IMR-90 (cell line): ENCODE measurements around the gene COL5A2. TPM values are rescaled to one million over a fixed set of nuclear protein-coding genes. Genes with fewer than 3 reads are reported as not detected.

Experiments used
- ATAC-seq: fragments of 200-7000 bp; cut with Tn5 transposase; 2 replicates; pipeline ENCODE4 v1.9.1; 2020; ENCODE audit warnings: low read depth, mild to moderate bottlenecking, moderate library complexity
- BruUV-seq: library from RNA; stranded (reverse); fragments of 400-500 nt; replicated peaks from 2 replicates; lab custom pipeline; 2021; lab: Mats Ljungman, UMichigan
- CTCF ChIA-PET: fragments of 300-600 bp; formaldehyde crosslinking; extraction: SDS; loops from one replicate; lab custom pipeline; 2021; ENCODE audit warnings: antibody characterized with exemption; lab: Yijun Ruan, JAX
- POLR2A ChIA-PET: fragments of 300-600 bp; sonication (Branson Sonifier 250); formaldehyde crosslinking; loops from one replicate; lab custom pipeline; 2022; ENCODE audit warnings: antibody characterized with exemption; ENCODE audit not compliant: unreplicated experiment; lab: Charles Lee
- DNase-seq: peaks from one replicate; pipeline ENCODE4 v3.0.0; 2013
- H2AFZ ChIP-seq: replicated peaks from 2 replicates; pipeline ENCODE3; 2013; ENCODE audit warnings: low read length, mild to moderate bottlenecking; ENCODE audit not compliant: poor library complexity
- H2AK5ac ChIP-seq: 2 replicates; pipeline ENCODE4 v1.6.1; 2013; ENCODE audit warnings: low read depth, low read length, inconsistent platforms
- H2AK9ac ChIP-seq: replicated peaks from 2 replicates; pipeline ENCODE3; 2013; ENCODE audit warnings: mild to moderate bottlenecking, low read depth, low read length, moderate library complexity; ENCODE audit not compliant: poor library complexity
- H2BK120ac ChIP-seq: 2 replicates; pipeline ENCODE4 v1.6.1; 2013; ENCODE audit warnings: low read depth, low read length, inconsistent platforms
- H2BK15ac ChIP-seq: 3 replicates; pipeline ENCODE4 v1.6.1; 2013; ENCODE audit warnings: low read depth, low read length, inconsistent platforms
- H2BK20ac ChIP-seq: 2 replicates; pipeline ENCODE4 v1.6.1; 2013; ENCODE audit warnings: low read depth, mild to moderate bottlenecking, inconsistent platforms, low read length, moderate library complexity
- H2BK5ac ChIP-seq: 2 replicates; pipeline ENCODE4 v1.6.1; 2013; ENCODE audit warnings: mild to moderate bottlenecking, low read depth, low read length, inconsistent platforms; ENCODE audit not compliant: poor library complexity, severe bottlenecking
- H3K14ac ChIP-seq: replicated peaks from 2 replicates; pipeline ENCODE4 v1.6.1; 2013; ENCODE audit warnings: low read depth, low read length, inconsistent platforms
- H3K18ac ChIP-seq: 2 replicates; pipeline ENCODE4 v1.6.1; 2013; ENCODE audit warnings: low read depth, low read length, control low read depth
- H3K23ac ChIP-seq: 2 replicates; pipeline ENCODE4 v1.6.1; 2013; ENCODE audit warnings: low read depth, low read length, inconsistent platforms
- H3K27ac ChIP-seq: 2 replicates; pipeline ENCODE4 v1.5.1; 2013; ENCODE audit warnings: mild to moderate bottlenecking, control low read depth, low read length; ENCODE audit not compliant: insufficient read depth
- H3K27me3 ChIP-seq: 2 replicates; pipeline ENCODE4 v1.6.1; 2013; ENCODE audit warnings: low read length; ENCODE audit not compliant: control insufficient read depth, insufficient read depth
- H3K36me3 ChIP-seq: 2 replicates; pipeline ENCODE4 v1.6.1; 2013; ENCODE audit warnings: low read length, mixed read lengths; ENCODE audit not compliant: control insufficient read depth, insufficient read depth
- H3K4ac ChIP-seq: 2 replicates; pipeline ENCODE4 v1.6.1; 2013; ENCODE audit warnings: low read depth, low read length, inconsistent platforms
- H3K4me1 ChIP-seq: 2 replicates; pipeline ENCODE4 v1.6.1; 2013; ENCODE audit warnings: low read length, mixed read lengths; ENCODE audit not compliant: control insufficient read depth, insufficient read depth
- H3K4me2 ChIP-seq: 2 replicates; pipeline ENCODE4 v1.6.1; 2013; ENCODE audit warnings: low read depth, mild to moderate bottlenecking, control low read depth, low read length, moderate library complexity
- H3K4me3 ChIP-seq: 2 replicates; pipeline ENCODE4 v1.5.1; 2013; ENCODE audit warnings: low read depth, mild to moderate bottlenecking, control low read depth, low read length, moderate library complexity; ENCODE audit not compliant: insufficient read depth
- H3K56ac ChIP-seq: 2 replicates; pipeline ENCODE4 v1.6.1; 2013; ENCODE audit warnings: low read length, inconsistent platforms; ENCODE audit not compliant: insufficient read depth; ENCODE audit errors: extremely low read depth
- H3K79me1 ChIP-seq, 2 experiments: 2 replicates each; pipeline ENCODE4 v1.6.1; 2013; ENCODE audit warnings: low read length in 2 of 2, inconsistent platforms in 1 of 2, low read depth in 1 of 2
- H3K9ac ChIP-seq: 2 replicates; pipeline ENCODE4 v1.6.1; 2013; ENCODE audit warnings: low read depth, low read length, control low read depth
- H3K9me1 ChIP-seq: 2 replicates; pipeline ENCODE4 v1.6.1; 2013; ENCODE audit warnings: low read length, inconsistent platforms; ENCODE audit not compliant: insufficient read depth
- H3K9me3 ChIP-seq: 2 replicates; pipeline ENCODE4 v1.6.1; 2013; ENCODE audit warnings: low read length; ENCODE audit not compliant: control insufficient read depth, insufficient read depth
- H4K20me1 ChIP-seq: 2 replicates; pipeline ENCODE4 v1.6.1; 2013; ENCODE audit warnings: low read length, inconsistent platforms; ENCODE audit not compliant: insufficient read depth
- H4K5ac ChIP-seq: 2 replicates; pipeline ENCODE4 v1.6.1; 2013; ENCODE audit warnings: mild to moderate bottlenecking, low read depth, low read length, control low read depth
- H4K8ac ChIP-seq, 2 experiments: 2 replicates each; pipeline ENCODE4 v1.6.1; 2013; ENCODE audit warnings: low read depth in 2 of 2, low read length in 2 of 2, control low read depth in 1 of 2, inconsistent platforms in 1 of 2
- H4K91ac ChIP-seq: 2 replicates; pipeline ENCODE4 v1.6.1; 2013; ENCODE audit warnings: low read depth, low read length, inconsistent platforms; ENCODE audit not compliant: insufficient read depth
- BHLHE40 ChIP-seq: fragments of 150-350 bp; IDR thresholded peaks from 2 replicates; pipeline ENCODE4 v1.6.1; 2016; ENCODE audit warnings: mild to moderate bottlenecking, low read depth, low read length
- CEBPB ChIP-seq: IDR thresholded peaks from 2 replicates; pipeline ENCODE4 v1.6.1; 2012; ENCODE audit warnings: low read depth, low read length, improper control_type of control experiment
- CHD1 ChIP-seq: IDR thresholded peaks from 2 replicates; pipeline ENCODE4 v1.6.1; 2012; ENCODE audit warnings: low read depth, low read length, improper control_type of control experiment
- FOS ChIP-seq: fragments of 150-350 bp; IDR thresholded peaks from 2 replicates; pipeline ENCODE4 v1.6.1; 2016; ENCODE audit warnings: low read depth, low read length
- MAFK ChIP-seq: IDR thresholded peaks from 2 replicates; pipeline ENCODE4 v1.6.1; 2012; ENCODE audit warnings: low read depth, low read length, improper control_type of control experiment
- MAZ ChIP-seq: IDR thresholded peaks from 2 replicates; pipeline ENCODE4 v1.6.1; 2012; ENCODE audit warnings: low read depth, mild to moderate bottlenecking, low read length, improper control_type of control experiment, moderate library complexity, borderline replicate concordance
- MXI1 ChIP-seq: IDR thresholded peaks from 2 replicates; pipeline ENCODE4 v1.6.1; 2012; ENCODE audit warnings: low read depth, mild to moderate bottlenecking, low read length, moderate library complexity, borderline replicate concordance
- NFE2L2 ChIP-seq: fragments of 150-350 bp; IDR thresholded peaks from 2 replicates; pipeline ENCODE4 v1.6.1; 2016; ENCODE audit warnings: low read depth, mild to moderate bottlenecking, low read length
- POLR2A ChIP-seq: IDR thresholded peaks from 2 replicates; pipeline ENCODE4 v1.6.1; 2012; ENCODE audit warnings: mild to moderate bottlenecking, low read depth, low read length
- RAD21 ChIP-seq: IDR thresholded peaks from 2 replicates; pipeline ENCODE4 v1.6.1; 2012; ENCODE audit warnings: low read length, improper control_type of control experiment
- RCOR1 ChIP-seq: IDR thresholded peaks from 2 replicates; pipeline ENCODE4 v1.6.1; 2012; ENCODE audit warnings: mild to moderate bottlenecking, low read length, improper control_type of control experiment; ENCODE audit not compliant: insufficient replicate concordance
- RFX5 ChIP-seq: IDR thresholded peaks from 2 replicates; pipeline ENCODE4 v1.8.0; 2012; ENCODE audit warnings: low read depth, mild to moderate bottlenecking, low read length, moderate library complexity
- SMC3 ChIP-seq: fragments of 150-350 bp; IDR thresholded peaks from 2 replicates; pipeline ENCODE4 v1.6.1; 2016; ENCODE audit warnings: low read depth, mild to moderate bottlenecking, antibody characterized with exemption, low read length, moderate library complexity
- WGBS, 2 experiments: methylation state at CpG; one replicate each; pipeline versions ENCODE4 v1.1.5 to v1.1.7; 2013; ENCODE audit warnings: missing lambda C conversion rate in 2 of 2; ENCODE audit not compliant: insufficient read length in 1 of 2; ENCODE audit errors: extremely low coverage in 2 of 2; 5-methylcytosine and 5-hydroxymethylcytosine counted together
- dilution Hi-C: fragments of 300-500 bp; cut with HindIII; formaldehyde crosslinking; loops from one replicate; pipeline ENCODE4 v1.14.3; 2018; ENCODE audit warnings: low sequenced_read_pairs; ENCODE audit not compliant: unreplicated experiment
- in situ Hi-C: fragments of 300-500 bp; cut with MboI; formaldehyde crosslinking; loops from 3 replicates; pipeline ENCODE4 v1.14.3; 2019; ENCODE audit warnings: low sequenced_read_pairs, inconsistent platforms, mixed read lengths
- intact Hi-C: fragments of 100-400 bp; cut with micrococcal nuclease; formaldehyde crosslinking; loops from 2 replicates; pipeline ENCODE4 v1.10.0; 2022
- polyA plus RNA-seq, 3 experiments: library from polyadenylated mRNA; depleted of rRNA; stranded (reverse); fragments of >200 nt; gene quantifications; 2 replicates each; pipeline ENCODE4 v1.2.3, GENCODE V29; 2012; ENCODE audit warnings: low replicate concordance in 1 of 3
- total RNA-seq: library from RNA; depleted of rRNA; stranded (reverse); fragments of >200 nt; gene quantifications from 2 replicates; pipeline ENCODE4 v1.2.3, GENCODE V29; 2012
- TF ChIP-seq, protein P1 (sequence below): fragments of 150-350 bp; IDR thresholded peaks from 2 replicates; pipeline ENCODE4 v1.6.1; 2016; ENCODE audit warnings: low read depth, mild to moderate bottlenecking, low read length, moderate library complexity, borderline replicate concordance
- TF ChIP-seq, protein P2 (sequence below): fragments of 150-350 bp; IDR thresholded peaks from 2 replicates; pipeline ENCODE4 v1.6.1; 2017; ENCODE audit warnings: mild to moderate bottlenecking, antibody characterized with exemption, low read length, low read depth
- TF ChIP-seq, protein P3 (sequence below): conservative IDR thresholded peaks from 2 replicates; pipeline ENCODE4 v1.5.1; 2012; ENCODE audit warnings: mild to moderate bottlenecking, low read depth, low read length, improper control_type of control experiment

The COL5A2 gene
- total and polyA plus RNA-seq, 2 of the 4 experiments (the other 2 are of a cell fraction) = 181 to 257 TPM

DNA sequence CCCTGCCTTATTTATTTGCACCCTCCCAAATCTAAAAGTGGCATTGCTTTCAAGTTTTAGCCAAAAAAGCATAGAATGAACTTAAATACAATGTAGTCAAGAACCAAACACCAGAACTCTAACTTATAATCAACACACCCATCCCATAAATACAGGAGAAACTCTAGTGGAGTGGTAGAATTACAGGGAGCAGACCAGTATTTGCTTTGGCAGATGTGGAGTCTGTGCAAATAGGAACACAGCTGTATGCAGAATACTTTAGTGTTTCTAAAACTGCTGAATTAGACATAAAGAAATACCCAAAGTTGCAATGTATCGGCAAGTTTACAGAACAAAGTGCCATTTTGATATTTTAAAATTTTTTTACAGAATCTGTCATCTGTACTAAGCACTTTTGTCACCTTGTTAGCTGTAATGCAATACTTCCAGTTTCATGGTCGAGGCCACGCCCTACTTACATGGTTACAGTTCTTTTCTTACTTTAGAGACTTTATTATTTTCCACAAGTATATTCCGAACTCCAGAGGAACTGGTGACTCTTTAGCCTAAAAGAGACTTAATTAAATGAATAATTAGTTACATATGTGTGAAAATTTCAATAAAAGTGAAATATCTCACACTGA, 23.7 kb upstream of the COL5A2 start:
- ATAC-seq = no peak
- no peak overlapping the region for H3K27ac ChIP-seq

More for the DNA sequence above, 23.7 kb upstream of the COL5A2 start:
- no peak overlapping the region for H3K9ac ChIP-seq
- peaks cover 9% of the 10 kb centered on the region; the same call in 1 of the 2 replicates for H3K4me1 ChIP-seq
- no peak overlapping the region for H3K14ac ChIP-seq
- intact Hi-C loops = no loop called here
- no peak overlapping the region for H2BK15ac ChIP-seq
- TF ChIP-seq POLR2A = no peak
- no peak for TF ChIP-seq SMC3
- TF ChIP-seq MXI1 = no peak
- TF ChIP-seq CHD1 = no peak
- TF ChIP-seq MAFK = no peak
- no peak for TF ChIP-seq NFE2L2
- no peak for TF ChIP-seq RCOR1
- no peak for TF ChIP-seq BHLHE40
- TF ChIP-seq, protein P1, sequence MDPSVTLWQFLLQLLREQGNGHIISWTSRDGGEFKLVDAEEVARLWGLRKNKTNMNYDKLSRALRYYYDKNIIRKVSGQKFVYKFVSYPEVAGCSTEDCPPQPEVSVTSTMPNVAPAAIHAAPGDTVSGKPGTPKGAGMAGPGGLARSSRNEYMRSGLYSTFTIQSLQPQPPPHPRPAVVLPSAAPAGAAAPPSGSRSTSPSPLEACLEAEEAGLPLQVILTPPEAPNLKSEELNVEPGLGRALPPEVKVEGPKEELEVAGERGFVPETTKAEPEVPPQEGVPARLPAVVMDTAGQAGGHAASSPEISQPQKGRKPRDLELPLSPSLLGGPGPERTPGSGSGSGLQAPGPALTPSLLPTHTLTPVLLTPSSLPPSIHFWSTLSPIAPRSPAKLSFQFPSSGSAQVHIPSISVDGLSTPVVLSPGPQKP = no peak
- TF ChIP-seq FOS = no peak
- no peak for TF ChIP-seq CEBPB
- TF ChIP-seq RFX5 = no peak
- no peak for TF ChIP-seq MAZ
- no peak for TF ChIP-seq RAD21
- TF ChIP-seq, protein P2, sequence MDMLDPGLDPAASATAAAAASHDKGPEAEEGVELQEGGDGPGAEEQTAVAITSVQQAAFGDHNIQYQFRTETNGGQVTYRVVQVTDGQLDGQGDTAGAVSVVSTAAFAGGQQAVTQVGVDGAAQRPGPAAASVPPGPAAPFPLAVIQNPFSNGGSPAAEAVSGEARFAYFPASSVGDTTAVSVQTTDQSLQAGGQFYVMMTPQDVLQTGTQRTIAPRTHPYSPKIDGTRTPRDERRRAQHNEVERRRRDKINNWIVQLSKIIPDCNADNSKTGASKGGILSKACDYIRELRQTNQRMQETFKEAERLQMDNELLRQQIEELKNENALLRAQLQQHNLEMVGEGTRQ = no peak
- TF ChIP-seq, protein P3, sequence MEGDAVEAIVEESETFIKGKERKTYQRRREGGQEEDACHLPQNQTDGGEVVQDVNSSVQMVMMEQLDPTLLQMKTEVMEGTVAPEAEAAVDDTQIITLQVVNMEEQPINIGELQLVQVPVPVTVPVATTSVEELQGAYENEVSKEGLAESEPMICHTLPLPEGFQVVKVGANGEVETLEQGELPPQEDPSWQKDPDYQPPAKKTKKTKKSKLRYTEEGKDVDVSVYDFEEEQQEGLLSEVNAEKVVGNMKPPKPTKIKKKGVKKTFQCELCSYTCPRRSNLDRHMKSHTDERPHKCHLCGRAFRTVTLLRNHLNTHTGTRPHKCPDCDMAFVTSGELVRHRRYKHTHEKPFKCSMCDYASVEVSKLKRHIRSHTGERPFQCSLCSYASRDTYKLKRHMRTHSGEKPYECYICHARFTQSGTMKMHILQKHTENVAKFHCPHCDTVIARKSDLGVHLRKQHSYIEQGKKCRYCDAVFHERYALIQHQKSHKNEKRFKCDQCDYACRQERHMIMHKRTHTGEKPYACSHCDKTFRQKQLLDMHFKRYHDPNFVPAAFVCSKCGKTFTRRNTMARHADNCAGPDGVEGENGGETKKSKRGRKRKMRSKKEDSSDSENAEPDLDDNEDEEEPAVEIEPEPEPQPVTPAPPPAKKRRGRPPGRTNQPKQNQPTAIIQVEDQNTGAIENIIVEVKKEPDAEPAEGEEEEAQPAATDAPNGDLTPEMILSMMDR = no peak
- ChIA-PET POLR2A (no interaction called here), CTCF (no interaction called here)
- H3K4me2 ChIP-seq = no peak overlapping the region
- H3K27me3 ChIP-seq = no peaks in the 10 kb centered on the region
- peaks cover under 1% of the 10 kb centered on the region; the same call in 1 of the 2 replicates for H3K9me1 ChIP-seq
- H2BK20ac ChIP-seq = 0 out of 2 replicates have a peak overlapping the region, but pooled peaks have one; percentile 18
- no peak overlapping the region for H3K56ac ChIP-seq
- no peak overlapping the region for H4K5ac ChIP-seq
- H4K20me1 ChIP-seq = no peaks in the 10 kb centered on the region
- dilution Hi-C loops = no loop called here
- in situ Hi-C loops = no loop called here
- WGBS, 2 experiments = no CpG with 5 or more reads among the region's 4 CpGs
- no peak overlapping the region for H4K8ac ChIP-seq
- no TSS peak for BruUV-seq
- peaks cover under 1 to 19% of the 10 kb centered on the region in 2 experiments; a peak in 3 of 4 replicates for H3K79me1 ChIP-seq
- peak overlapping the region; percentile 51; the same call in 1 of the 2 replicates for H3K18ac ChIP-seq
- H3K23ac ChIP-seq = no peak overlapping the region
- H2AK5ac ChIP-seq = 0 out of 2 replicates have a peak overlapping the region, but pooled peaks have one; percentile 69
- H2AK9ac ChIP-seq = no peak overlapping the region
- H3K9me3 ChIP-seq = no peaks in the 10 kb centered on the region
- H3K4me3 ChIP-seq = no peak overlapping the region
- DNase-seq = no peak
- no peak overlapping the region; the same call in 1 of the 2 replicates for H4K91ac ChIP-seq
- no peaks in the 10 kb centered on the region for H3K36me3 ChIP-seq
- no peak overlapping the region for H2AFZ ChIP-seq
- no peak overlapping the region for H3K4ac ChIP-seq
- H2BK5ac ChIP-seq = peak overlapping the region; percentile 13
- H2BK120ac ChIP-seq = no peak overlapping the region; the same call in 1 of the 2 replicates
